Measurements from ENCODE around the gene TROAP. TPM values are rescaled to one million over a fixed set of nuclear protein-coding genes. Genes with fewer than 3 reads are reported as not detected.

The TROAP gene
- total and polyA plus RNA-seq, 2 donors from 2014 or later: 1.0 to 1.5 TPM

- Histone ChIP-seq H3K4me1 (ENCODE audit: control insufficient read depth in 2 of 3, insufficient read depth in 2 of 3, low read depth in 1 of 3, low read length in 3 of 3) (peaks cover 0 to 2% (median 0%) of the 10 kb centered on the region in 3 donors), H3K9ac (ENCODE audit: low read length in 3 of 3) (peak overlapping the region; percentile 20 to 83 (median 48)), H3K27me3 (ENCODE audit: control insufficient read depth, insufficient read depth, low read length) (no peaks in the 10 kb centered on the region), H3K27ac (ENCODE audit: low read depth in 2 of 2, low read length in 2 of 2) (peak overlapping the region; percentile 85 to 89), H3K4me3 (ENCODE audit: low read length in 3 of 3) (peak overlapping the region; percentile 66 to 89 (median 67)), H3K9me3 (ENCODE audit: control insufficient read depth in 2 of 3, insufficient read depth in 1 of 3, low read length in 3 of 3) (no peaks in the 10 kb centered on the region), H3K36me3 (ENCODE audit: control insufficient read depth in 2 of 3, insufficient read depth in 3 of 3, low read length in 3 of 3) (no peaks in the 10 kb centered on the region)
- intact Hi-C loops (cut with DNase I): no loop called here
- no peak for FAIRE-seq
- TF ChIP-seq CTCF (IDR thresholded peaks at IDR 0.05; ENCODE audit: borderline replicate concordance, extremely low read depth, insufficient read depth): peak; percentile 13
- peak; percentile 93 to 99 (median 98) for DNase-seq
Measured at GRCh38 chr12:49366652-49367380, 43.8 kb downstream of the TROAP start.

GRCh38 chr12:49367381-49368239 is 44.6 kb downstream of the TROAP start, which contains the start of gene SPATS2:
TSS of gene SPATS2 (plus strand) at chr12:49367462. CDS start at chr12:49461013, 93,551 bp downstream.
- intact Hi-C loops (cut with DNase I): no loop called here
- no peak for TF ChIP-seq CTCF (IDR thresholded peaks at IDR 0.05; ENCODE audit: borderline replicate concordance, extremely low read depth, insufficient read depth)
- H3K36me3 ChIP-seq (ENCODE audit: control insufficient read depth in 2 of 3, insufficient read depth in 3 of 3, low read length in 3 of 3): no peaks in the 10 kb centered on the region
- H3K27ac ChIP-seq (ENCODE audit: low read depth in 2 of 2, low read length in 2 of 2): peak within 1 kb of the TSS; percentile 85 to 89
- H3K27me3 ChIP-seq (ENCODE audit: control insufficient read depth, insufficient read depth, low read length): no peaks in the 10 kb centered on the region
- peak within 1 kb of the TSS; percentile 80 to 95 (median 83) for H3K9ac ChIP-seq (ENCODE audit: low read length in 3 of 3)
- H3K4me1 ChIP-seq (ENCODE audit: control insufficient read depth in 2 of 3, insufficient read depth in 2 of 3, low read depth in 1 of 3, low read length in 3 of 3): peaks cover 0 to 2% (median 0%) of the 10 kb centered on the region in 3 donors
- FAIRE-seq: no peak
- peak in 4 of 5 donors; percentile 65 to 99 (median 86) for DNase-seq
- H3K9me3 ChIP-seq (ENCODE audit: control insufficient read depth in 2 of 3, insufficient read depth in 1 of 3, low read length in 3 of 3): no peaks in the 10 kb centered on the region
- H3K4me3 ChIP-seq (ENCODE audit: low read length in 3 of 3): peak within 1 kb of the TSS; percentile 87 to 97 (median 89)

- Histone ChIP-seq H3K9ac (ENCODE audit: low read length in 3 of 3) (peak overlapping the region; percentile 75 to 95 (median 80)), H3K27me3 (ENCODE audit: control insufficient read depth, insufficient read depth, low read length) (no peaks in the 10 kb centered on the region), H3K4me1 (ENCODE audit: control insufficient read depth in 2 of 3, insufficient read depth in 2 of 3, low read depth in 1 of 3, low read length in 3 of 3) (peaks cover 0 to 2% (median 0%) of the 10 kb centered on the region in 3 donors), H3K9me3 (ENCODE audit: control insufficient read depth in 2 of 3, insufficient read depth in 1 of 3, low read length in 3 of 3) (no peaks in the 10 kb centered on the region), H3K4me3 (ENCODE audit: low read length in 3 of 3) (peak overlapping the region; percentile 87 to 97 (median 89)), H3K36me3 (ENCODE audit: control insufficient read depth in 2 of 3, insufficient read depth in 3 of 3, low read length in 3 of 3) (no peaks in the 10 kb centered on the region), H3K27ac (ENCODE audit: low read depth in 2 of 2, low read length in 2 of 2) (peak overlapping the region in 1 of 2 donors; percentile 78)
- intact Hi-C loops (cut with DNase I): no loop called here
- FAIRE-seq (no peak), DNase-seq (no peak)
- TF ChIP-seq CTCF (IDR thresholded peaks at IDR 0.05; ENCODE audit: borderline replicate concordance, extremely low read depth, insufficient read depth): no peak
Measured at GRCh38 chr12:49368240-49368600, 45.2 kb downstream of the TROAP start.

Measured in kidney (tissue), 14 donors.